ENCODE data around the gene DONSON. TPM values are rescaled to one million over a fixed set of nuclear protein-coding genes. Genes with fewer than 3 reads are reported as not detected.

DONSON gene
- total and polyA plus RNA-seq, 9 of the 15 experiments (the other 6 are each of a cell fraction or from before 2014, with no cell fraction given), result 26.7 to 124 (median 62.6) TPM

DNA sequence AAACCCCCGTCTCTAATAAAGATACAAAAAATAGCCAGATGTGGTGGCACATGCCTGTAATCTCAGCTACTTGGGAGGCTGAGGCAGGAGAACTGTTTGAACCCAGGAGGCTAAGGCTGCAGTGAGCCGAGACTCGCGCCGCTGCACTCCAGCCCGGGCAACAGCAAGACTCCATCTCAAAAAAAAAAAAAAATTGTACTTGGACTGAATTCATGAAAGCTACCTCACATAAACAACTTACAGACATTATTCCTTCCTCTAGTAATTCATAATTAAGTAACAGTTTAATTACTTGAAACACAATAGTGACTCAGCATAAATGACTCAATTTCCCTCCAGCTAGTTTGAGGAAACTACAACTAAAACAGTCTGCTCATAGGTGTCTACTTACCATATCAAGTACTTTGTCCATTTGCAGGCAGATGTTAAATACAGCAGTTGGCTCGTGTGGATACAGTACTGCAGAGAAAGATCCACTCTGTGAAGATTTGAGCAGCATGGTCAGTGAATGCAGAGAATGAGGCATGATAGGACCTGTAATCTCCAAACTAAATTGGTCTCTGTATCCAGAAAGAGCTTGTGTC lies 9.4 kb downstream of the DONSON start (continued):
- TF ChIP-seq, protein P1, sequence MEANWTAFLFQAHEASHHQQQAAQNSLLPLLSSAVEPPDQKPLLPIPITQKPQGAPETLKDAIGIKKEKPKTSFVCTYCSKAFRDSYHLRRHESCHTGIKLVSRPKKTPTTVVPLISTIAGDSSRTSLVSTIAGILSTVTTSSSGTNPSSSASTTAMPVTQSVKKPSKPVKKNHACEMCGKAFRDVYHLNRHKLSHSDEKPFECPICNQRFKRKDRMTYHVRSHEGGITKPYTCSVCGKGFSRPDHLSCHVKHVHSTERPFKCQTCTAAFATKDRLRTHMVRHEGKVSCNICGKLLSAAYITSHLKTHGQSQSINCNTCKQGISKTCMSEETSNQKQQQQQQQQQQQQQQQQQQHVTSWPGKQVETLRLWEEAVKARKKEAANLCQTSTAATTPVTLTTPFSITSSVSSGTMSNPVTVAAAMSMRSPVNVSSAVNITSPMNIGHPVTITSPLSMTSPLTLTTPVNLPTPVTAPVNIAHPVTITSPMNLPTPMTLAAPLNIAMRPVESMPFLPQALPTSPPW (CRISPR knock-in tag; IDR thresholded peaks at IDR 0.05), result no peak
- TF ChIP-seq, protein P2, sequence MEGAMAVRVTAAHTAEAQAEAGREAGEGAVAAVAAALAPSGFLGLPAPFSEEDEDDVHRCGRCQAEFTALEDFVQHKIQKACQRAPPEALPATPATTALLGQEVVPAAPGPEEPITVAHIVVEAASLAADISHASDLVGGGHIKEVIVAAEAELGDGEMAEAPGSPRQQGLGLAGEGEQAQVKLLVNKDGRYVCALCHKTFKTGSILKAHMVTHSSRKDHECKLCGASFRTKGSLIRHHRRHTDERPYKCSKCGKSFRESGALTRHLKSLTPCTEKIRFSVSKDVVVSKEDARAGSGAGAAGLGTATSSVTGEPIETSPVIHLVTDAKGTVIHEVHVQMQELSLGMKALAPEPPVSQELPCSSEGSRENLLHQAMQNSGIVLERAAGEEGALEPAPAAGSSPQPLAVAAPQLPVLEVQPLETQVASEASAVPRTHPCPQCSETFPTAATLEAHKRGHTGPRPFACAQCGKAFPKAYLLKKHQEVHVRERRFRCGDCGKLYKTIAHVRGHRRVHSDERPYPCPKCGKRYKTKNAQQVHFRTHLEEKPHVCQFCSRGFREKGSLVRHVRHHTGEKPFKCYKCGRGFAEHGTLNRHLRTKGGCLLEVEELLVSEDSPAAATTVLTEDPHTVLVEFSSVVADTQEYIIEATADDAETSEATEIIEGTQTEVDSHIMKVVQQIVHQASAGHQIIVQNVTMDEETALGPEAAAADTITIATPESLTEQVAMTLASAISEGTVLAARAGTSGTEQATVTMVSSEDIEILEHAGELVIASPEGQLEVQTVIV (CRISPR knock-in tag; IDR thresholded peaks at IDR 0.05; ENCODE audit: borderline replicate concordance), result 0 out of 2 replicates have a peak, but pooled peaks have one; percentile 20
- TF ChIP-seq NFE2 (IDR thresholded peaks at IDR 0.05; ENCODE audit: low read depth), result peak; percentile 87
- TF ChIP-seq, protein P3, sequence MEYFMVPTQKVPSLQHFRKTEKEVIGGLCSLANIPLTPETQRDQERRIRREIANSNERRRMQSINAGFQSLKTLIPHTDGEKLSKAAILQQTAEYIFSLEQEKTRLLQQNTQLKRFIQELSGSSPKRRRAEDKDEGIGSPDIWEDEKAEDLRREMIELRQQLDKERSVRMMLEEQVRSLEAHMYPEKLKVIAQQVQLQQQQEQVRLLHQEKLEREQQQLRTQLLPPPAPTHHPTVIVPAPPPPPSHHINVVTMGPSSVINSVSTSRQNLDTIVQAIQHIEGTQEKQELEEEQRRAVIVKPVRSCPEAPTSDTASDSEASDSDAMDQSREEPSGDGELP (CRISPR knock-in tag; IDR thresholded peaks at IDR 0.05; ENCODE audit: borderline replicate concordance), result no peak
- TF ChIP-seq TCF7L2 (IDR thresholded peaks at IDR 0.05; ENCODE audit: low read depth, low read length), result no peak
- 0 out of 2 replicates have a peak, but pooled peaks have one; percentile 17 for TF ChIP-seq NCOR1 (IDR thresholded peaks at IDR 0.05)
- TF ChIP-seq, protein P4, sequence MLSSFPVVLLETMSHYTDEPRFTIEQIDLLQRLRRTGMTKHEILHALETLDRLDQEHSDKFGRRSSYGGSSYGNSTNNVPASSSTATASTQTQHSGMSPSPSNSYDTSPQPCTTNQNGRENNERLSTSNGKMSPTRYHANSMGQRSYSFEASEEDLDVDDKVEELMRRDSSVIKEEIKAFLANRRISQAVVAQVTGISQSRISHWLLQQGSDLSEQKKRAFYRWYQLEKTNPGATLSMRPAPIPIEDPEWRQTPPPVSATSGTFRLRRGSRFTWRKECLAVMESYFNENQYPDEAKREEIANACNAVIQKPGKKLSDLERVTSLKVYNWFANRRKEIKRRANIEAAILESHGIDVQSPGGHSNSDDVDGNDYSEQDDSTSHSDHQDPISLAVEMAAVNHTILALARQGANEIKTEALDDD (IDR thresholded peaks at IDR 0.05), result no peak
- TF ChIP-seq BCOR (IDR thresholded peaks at IDR 0.05), result no peak
- TF ChIP-seq MAFF (IDR thresholded peaks at IDR 0.05; ENCODE audit: low read length), result peak; percentile 92
- 0 out of 2 replicates have a peak, but pooled peaks have one; percentile 37 for TF ChIP-seq SUPT5H (IDR thresholded peaks at IDR 0.05)
- no peak for TF ChIP-seq HMG20A (CRISPR knock-in tag; conservative IDR thresholded peaks at IDR 0.05)
- no peak for TF ChIP-seq SIRT6 (IDR thresholded peaks at IDR 0.05; ENCODE audit: low read depth, low read length)
- TF ChIP-seq ARID1B (IDR thresholded peaks at IDR 0.05), result 0 out of 2 replicates have a peak, but pooled peaks have one; percentile 7
